Measurements from ENCODE around the gene FBRS.
"Not testable (repeated sequence)": the region's sequence is repeated elsewhere in the genome, so short reads cannot be mapped to it uniquely, and the experiment has no call there.

Gene FBRS

DNA sequence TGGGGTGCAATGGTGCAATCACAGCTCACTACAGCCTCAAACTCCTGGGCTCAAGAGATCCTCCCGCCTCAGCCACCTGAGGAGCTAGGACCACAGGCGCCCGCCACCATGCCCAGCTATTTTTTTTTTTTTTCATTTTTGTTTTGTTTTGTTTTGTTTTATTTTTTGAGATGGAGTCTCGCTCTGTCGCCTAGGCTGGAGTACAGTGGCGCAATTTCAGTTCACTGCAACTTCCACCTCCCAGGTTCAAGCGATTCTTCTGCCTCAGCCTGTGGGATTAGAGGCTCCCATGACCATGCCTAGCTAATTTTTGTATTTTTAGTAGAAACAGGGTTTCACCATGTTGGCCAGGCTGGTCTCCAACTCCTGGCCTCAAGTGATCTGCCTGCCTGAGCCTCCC, 25.8 kb upstream of the FBRS start:
- peaks cover 20% of the 10 kb centered on the region for H3K4me1 Mint-ChIP-seq (ENCODE audit: low read depth)
- H3K36me3 Mint-ChIP-seq (ENCODE audit: low read depth); H3K27me3 Mint-ChIP-seq (ENCODE audit: low read depth); H3K4me3 Mint-ChIP-seq; H3K9me3 Mint-ChIP-seq; H3K27ac Mint-ChIP-seq: not testable (repeated sequence)

- no peaks in the 10 kb centered on the region for H3K36me3 Mint-ChIP-seq (ENCODE audit: low read depth)
- peak overlapping the region; percentile 95 for H3K27ac Mint-ChIP-seq
- no peaks in the 10 kb centered on the region for H3K9me3 Mint-ChIP-seq
- peaks cover 20% of the 10 kb centered on the region for H3K4me1 Mint-ChIP-seq (ENCODE audit: low read depth)
- peak overlapping the region; percentile 88 for H3K4me3 Mint-ChIP-seq
- no peaks in the 10 kb centered on the region for H3K27me3 Mint-ChIP-seq (ENCODE audit: low read depth)
Measured at GRCh38 chr16:30633526-30633925, 24.7 kb upstream of the FBRS start.

DNA sequence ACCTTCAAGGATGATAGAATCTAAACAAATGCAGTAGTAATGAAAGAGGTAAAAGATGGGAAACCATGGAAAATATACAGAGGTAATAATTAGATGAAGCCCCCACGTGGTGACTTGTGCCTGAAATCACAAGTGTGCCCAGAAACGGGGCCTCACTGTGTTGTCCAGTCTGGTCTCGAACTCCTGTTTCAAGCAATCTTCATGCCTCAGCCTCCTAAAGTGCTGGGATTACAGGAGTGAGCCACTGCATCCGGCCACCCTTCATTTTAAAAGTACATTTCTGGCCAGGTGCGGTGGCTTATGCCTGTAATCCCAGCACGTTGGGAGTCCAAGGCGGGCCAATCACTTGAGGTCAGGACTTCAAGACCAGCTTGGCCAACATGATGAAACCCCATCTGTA, 21.6 kb upstream of the FBRS start:
- H3K4me3 Mint-ChIP-seq, result no peak overlapping the region
- no peak overlapping the region for H3K27ac Mint-ChIP-seq
- H3K9me3 Mint-ChIP-seq, result no peaks in the 10 kb centered on the region
- no peaks in the 10 kb centered on the region for H3K36me3 Mint-ChIP-seq (ENCODE audit: low read depth)
- H3K27me3 Mint-ChIP-seq (ENCODE audit: low read depth), result no peaks in the 10 kb centered on the region
- peaks cover 13% of the 10 kb centered on the region for H3K4me1 Mint-ChIP-seq (ENCODE audit: low read depth)

DNA sequence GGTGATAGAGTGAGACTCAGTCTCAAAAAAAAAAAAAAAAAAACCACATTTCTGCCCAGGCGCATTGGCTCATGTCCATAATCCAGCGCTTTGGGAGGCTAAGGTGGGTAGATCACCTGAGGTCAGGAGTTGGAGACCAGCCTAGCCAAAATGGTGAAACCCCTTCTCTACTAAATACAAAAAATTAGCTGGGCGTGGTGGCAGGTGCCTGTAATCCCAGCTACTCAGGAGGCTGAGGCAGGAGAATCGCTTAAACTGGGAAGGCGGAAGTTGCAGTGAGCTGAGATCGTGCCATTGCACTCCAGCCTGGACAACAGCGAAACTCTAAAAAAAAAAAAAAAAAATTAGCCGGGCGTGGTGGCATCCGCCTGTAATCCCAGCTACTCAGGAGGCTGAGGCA, 21.1 kb upstream of the FBRS start:
- H3K27ac Mint-ChIP-seq; H3K9me3 Mint-ChIP-seq; H3K36me3 Mint-ChIP-seq (ENCODE audit: low read depth); H3K27me3 Mint-ChIP-seq (ENCODE audit: low read depth); H3K4me3 Mint-ChIP-seq: not testable (repeated sequence)
- H3K4me1 Mint-ChIP-seq (ENCODE audit: low read depth), result peaks cover 13% of the 10 kb centered on the region

DNA sequence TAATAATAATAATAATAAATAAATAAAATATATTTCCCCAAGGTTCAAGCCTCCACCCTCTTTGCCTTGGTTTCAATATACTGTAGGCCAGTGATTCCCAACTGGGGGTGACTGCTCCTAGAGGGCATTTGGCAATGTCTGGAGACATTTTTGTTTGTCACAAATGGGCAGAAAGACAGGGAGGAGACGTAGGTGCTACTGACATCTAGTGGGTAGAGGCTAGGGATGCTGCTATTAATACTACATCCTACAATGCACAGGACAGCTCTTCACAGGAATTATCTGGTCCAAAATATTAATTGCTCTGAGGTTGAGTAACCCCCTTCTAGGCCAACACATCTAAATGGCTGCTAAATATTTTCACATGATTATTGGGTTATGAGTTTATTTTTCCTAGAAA, 20.3 kb upstream of the FBRS start:
- Mint-ChIP-seq H3K27ac (no peak overlapping the region), H3K4me3 (no peak overlapping the region), H3K36me3 (ENCODE audit: low read depth) (no peaks in the 10 kb centered on the region), H3K27me3 (ENCODE audit: low read depth) (no peaks in the 10 kb centered on the region), H3K4me1 (ENCODE audit: low read depth) (peaks cover 13% of the 10 kb centered on the region), H3K9me3 (no peaks in the 10 kb centered on the region)

DNA sequence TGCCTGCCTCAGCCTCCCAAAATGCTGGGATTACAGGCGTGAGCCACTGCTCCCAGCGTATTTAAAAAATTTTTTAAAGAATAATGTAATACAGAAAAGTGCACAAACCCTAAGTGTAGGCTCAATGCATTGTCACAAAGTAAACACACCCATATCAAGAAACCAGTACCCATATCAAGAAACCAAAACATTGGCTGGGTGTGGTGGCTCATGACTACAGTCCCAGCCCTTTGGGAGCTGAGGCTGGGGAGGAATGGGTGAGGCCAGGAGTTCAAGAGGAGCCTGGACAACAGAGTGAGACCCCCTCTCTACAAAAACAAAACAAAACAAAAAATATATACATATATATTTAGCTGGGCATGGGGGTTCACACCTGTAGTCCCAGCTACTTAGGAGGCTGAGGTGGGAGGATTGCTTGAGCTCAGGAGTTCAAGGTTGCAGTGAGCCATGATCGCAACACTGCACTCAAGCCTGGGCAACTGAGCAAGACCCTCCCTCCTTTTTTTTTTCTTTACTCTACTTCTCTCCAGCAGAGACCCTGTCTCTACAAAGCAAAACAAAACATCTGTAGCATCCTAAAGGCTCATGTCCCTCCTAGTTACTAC, 16.8 kb upstream of the FBRS start:
- no peak overlapping the region for H3K4me3 Mint-ChIP-seq
- no peak overlapping the region for H3K27ac Mint-ChIP-seq
- no peaks in the 10 kb centered on the region for H3K4me1 Mint-ChIP-seq (ENCODE audit: low read depth)
- H3K27me3 Mint-ChIP-seq (ENCODE audit: low read depth), result peaks cover 4% of the 10 kb centered on the region
- H3K9me3 Mint-ChIP-seq, result no peaks in the 10 kb centered on the region
- H3K36me3 Mint-ChIP-seq (ENCODE audit: low read depth), result no peaks in the 10 kb centered on the region

DNA sequence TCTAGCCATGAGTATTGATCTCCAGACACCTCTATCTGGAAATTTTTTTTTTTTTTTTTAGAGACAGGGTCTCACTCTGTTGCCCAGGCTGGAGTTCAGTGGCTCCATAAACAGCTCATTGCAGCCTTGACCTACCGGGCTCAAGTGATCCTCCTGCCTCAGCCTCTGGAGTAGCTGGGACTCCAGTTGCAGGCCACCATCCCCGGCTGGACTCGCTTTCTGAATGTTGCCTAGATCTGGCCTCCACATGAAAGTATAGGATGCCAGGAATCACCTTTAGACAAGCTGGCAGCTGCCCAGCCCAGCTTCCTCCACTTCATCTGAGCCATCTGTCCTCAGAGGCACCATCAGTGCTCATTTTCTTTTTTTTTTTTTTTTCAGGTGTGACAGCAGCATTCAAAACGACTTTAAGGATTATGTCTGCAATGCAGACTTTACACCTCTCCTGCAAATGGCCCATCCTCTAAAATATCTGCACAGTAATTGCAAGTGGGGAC, 13.8 kb upstream of the FBRS start:
- Mint-ChIP-seq H3K9me3 (no peaks in the 10 kb centered on the region), H3K27me3 (ENCODE audit: low read depth) (peaks cover 4% of the 10 kb centered on the region), H3K4me1 (ENCODE audit: low read depth) (peaks cover 1% of the 10 kb centered on the region), H3K4me3 (no peak overlapping the region), H3K27ac (no peak overlapping the region), H3K36me3 (ENCODE audit: low read depth) (no peaks in the 10 kb centered on the region)

DNA sequence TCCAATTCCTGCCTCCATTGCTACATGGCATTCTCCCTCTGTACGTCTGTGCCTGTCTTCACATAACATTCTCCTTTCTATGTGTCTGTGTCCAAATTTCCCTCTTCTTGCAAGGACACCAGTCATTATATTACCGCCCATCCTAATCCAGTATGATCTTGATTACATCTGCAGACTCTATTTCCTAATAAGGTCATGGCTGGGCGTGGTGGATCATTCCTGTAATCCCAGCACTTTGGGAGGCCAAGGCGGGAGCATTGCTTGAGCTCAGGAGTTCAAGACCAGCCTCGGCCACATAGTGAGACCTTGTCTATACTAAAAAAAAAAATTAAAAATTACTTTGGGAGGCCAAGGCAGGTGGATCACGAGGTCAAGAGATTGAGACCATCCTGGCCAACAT, 12.5 kb upstream of the FBRS start:
- Mint-ChIP-seq H3K4me3 (no peak overlapping the region), H3K4me1 (ENCODE audit: low read depth) (peaks cover 8% of the 10 kb centered on the region), H3K27me3 (ENCODE audit: low read depth) (peaks cover 4% of the 10 kb centered on the region), H3K36me3 (ENCODE audit: low read depth) (peaks cover 2% of the 10 kb centered on the region), H3K9me3 (no peaks in the 10 kb centered on the region), H3K27ac (no peak overlapping the region)

DNA sequence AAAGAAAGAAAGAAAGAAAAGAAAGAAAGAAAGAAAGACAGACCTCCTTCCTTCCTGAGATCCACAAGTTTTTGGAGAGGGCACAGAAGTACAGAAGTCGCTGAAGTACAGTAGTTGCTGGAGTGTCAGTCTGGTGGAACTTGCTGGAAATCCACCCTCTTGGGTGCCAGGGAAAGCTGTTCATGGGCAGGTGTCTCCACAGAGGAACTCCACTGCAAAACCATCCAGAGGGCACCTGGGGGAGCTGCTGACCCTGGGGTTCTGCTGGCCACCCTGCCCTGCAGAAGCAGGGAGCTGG, 11.0 kb upstream of the FBRS start:
- H3K9me3 Mint-ChIP-seq, result no peaks in the 10 kb centered on the region
- no peak overlapping the region for H3K4me3 Mint-ChIP-seq
- H3K4me1 Mint-ChIP-seq (ENCODE audit: low read depth), result peaks cover 15% of the 10 kb centered on the region
- H3K27me3 Mint-ChIP-seq (ENCODE audit: low read depth), result peaks cover 4% of the 10 kb centered on the region
- no peak overlapping the region for H3K27ac Mint-ChIP-seq
- H3K36me3 Mint-ChIP-seq (ENCODE audit: low read depth), result peaks cover 4% of the 10 kb centered on the region

- Mint-ChIP-seq H3K4me1 (ENCODE audit: low read depth) (peaks cover 25% of the 10 kb centered on the region), H3K27me3 (ENCODE audit: low read depth) (no peaks in the 10 kb centered on the region), H3K27ac (peak overlapping the region; percentile 97), H3K36me3 (ENCODE audit: low read depth) (peaks cover 19% of the 10 kb centered on the region), H3K9me3 (no peaks in the 10 kb centered on the region), H3K4me3 (peak overlapping the region; percentile 96)
Measured at GRCh38 chr16:30649725-30650368, 8.4 kb upstream of the FBRS start.

DNA sequence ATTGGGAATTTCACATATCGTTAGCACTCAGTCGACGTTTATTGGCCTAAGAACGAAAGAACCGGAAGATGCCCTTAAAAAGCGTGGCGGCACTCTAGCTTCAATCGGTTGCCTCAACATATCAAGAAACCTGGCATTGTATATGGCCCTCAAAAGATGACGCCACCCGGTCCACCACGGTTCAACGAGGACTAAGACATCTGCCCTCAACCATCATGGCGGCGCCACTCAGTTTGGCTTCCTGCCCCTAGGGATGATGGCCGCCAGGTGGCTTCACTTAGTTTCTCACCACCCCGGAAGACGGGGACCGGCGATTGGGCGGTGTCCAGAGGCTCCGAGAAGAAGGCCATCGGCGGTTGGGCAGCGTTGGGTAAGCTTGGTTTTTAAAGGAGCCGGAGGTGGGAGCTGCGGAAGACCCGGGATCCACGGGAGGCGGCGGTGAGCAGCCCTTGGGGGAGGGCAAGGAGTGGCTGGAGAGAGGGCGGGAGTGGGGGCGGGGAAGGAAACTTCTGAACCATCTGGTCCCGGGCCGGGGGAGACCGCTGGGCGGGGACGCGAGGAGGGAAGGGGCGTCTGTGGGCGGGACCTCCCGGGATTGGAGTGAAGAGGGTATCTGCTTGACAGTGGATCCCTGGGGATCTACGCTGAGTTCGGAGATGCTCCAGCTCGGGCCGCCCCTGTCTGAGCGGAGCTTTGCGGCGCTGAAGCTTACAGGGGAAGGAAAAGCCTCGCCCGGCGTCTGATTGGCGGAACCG, 7.7 kb upstream of the FBRS start, which contains the start of gene PRR14:
TSS of gene PRR14 (plus strand) at position 592 of the 755 bp plus-strand sequence. CDS start 686 bp downstream, outside the sequence.
- Mint-ChIP-seq H3K27ac (peak within 1 kb of the TSS; percentile 97), H3K4me3 (peak within 1 kb of the TSS; percentile 96), H3K9me3 (no peaks in the 10 kb centered on the region), H3K27me3 (ENCODE audit: low read depth) (no peaks in the 10 kb centered on the region), H3K4me1 (ENCODE audit: low read depth) (peaks cover 26% of the 10 kb centered on the region), H3K36me3 (ENCODE audit: low read depth) (peaks cover 25% of the 10 kb centered on the region)

DNA sequence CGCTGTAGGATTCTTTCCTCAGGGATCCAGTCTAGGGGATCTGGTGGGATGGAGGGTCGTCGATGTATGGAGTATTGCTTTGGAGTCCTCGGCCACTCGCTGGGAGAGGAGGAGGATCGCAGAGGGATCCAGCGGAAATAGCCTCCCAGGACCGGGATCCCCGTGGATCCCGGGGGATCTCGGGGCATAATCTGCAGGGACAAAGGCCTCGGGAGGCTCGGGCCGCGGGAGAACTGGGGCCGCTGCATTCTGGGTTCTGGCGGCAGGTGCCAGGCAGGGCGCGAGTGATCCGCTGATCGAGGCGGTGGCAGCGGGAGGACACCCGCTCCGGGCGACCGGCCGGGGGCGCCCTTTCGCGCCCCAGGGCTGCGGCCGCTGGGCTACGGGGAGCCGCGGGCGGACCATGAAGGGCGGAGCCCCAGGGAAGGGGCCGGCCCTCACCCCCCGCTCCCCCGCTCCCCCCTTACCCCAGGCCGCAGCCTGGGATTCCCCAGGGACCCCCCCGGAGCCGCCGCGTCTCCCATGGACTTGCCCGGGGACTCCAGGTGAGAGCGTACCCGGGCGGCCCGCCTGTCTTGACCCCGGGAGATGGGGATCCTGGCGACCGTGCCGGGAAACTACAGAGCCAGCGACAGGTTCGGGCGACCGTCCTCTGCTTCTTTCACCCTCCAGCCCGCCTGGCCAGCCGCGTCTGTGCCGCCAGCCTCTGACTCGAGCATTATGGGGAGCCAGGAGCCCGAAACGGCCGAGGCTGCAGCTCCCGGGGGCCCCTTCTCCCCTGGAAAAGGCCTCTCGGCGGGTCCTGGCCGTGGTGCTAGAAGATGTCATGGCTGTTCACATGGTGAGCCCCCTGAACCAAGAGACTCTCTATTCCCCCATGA, 6.9 kb upstream of the FBRS start:
- Mint-ChIP-seq H3K36me3 (ENCODE audit: low read depth) (peaks cover 28% of the 10 kb centered on the region), H3K4me3 (peak overlapping the region; percentile 96)

GRCh38 chr16:30652005-30652296, 6.3 kb upstream of the FBRS start:
- Mint-ChIP-seq H3K4me1 (ENCODE audit: low read depth) (peaks cover 34% of the 10 kb centered on the region), H3K27me3 (ENCODE audit: low read depth) (no peaks in the 10 kb centered on the region), H3K9me3 (no peaks in the 10 kb centered on the region), H3K4me3 (peak overlapping the region; percentile 84), H3K27ac (peak overlapping the region; percentile 82), H3K36me3 (ENCODE audit: low read depth) (peaks cover 29% of the 10 kb centered on the region)

More for the DNA sequence above, 6.9 kb upstream of the FBRS start:
- H3K4me1 Mint-ChIP-seq (ENCODE audit: low read depth), result peaks cover 29% of the 10 kb centered on the region
- no peaks in the 10 kb centered on the region for H3K27me3 Mint-ChIP-seq (ENCODE audit: low read depth)
- H3K9me3 Mint-ChIP-seq, result no peaks in the 10 kb centered on the region
- H3K27ac Mint-ChIP-seq, result peak overlapping the region; percentile 97

GRCh38 chr16:30652718-30653117, 5.5 kb upstream of the FBRS start:
- peaks cover 41% of the 10 kb centered on the region for H3K4me1 Mint-ChIP-seq (ENCODE audit: low read depth)
- peak overlapping the region; percentile 84 for H3K4me3 Mint-ChIP-seq
- H3K9me3 Mint-ChIP-seq, result no peaks in the 10 kb centered on the region
- H3K36me3 Mint-ChIP-seq (ENCODE audit: low read depth), result peaks cover 29% of the 10 kb centered on the region
- H3K27ac Mint-ChIP-seq, result peak overlapping the region; percentile 82
- no peaks in the 10 kb centered on the region for H3K27me3 Mint-ChIP-seq (ENCODE audit: low read depth)
